ENCODE measurements around the gene ADARB1. TPM values are rescaled to one million over a fixed set of nuclear protein-coding genes. Genes with fewer than 3 reads are reported as not detected.

The ADARB1 gene
- total and polyA plus RNA-seq, 9 of the 15 experiments (the other 6 are each of a cell fraction or from before 2014, with no cell fraction given): 6.7 to 16.0 (median 8.3) TPM

DNA sequence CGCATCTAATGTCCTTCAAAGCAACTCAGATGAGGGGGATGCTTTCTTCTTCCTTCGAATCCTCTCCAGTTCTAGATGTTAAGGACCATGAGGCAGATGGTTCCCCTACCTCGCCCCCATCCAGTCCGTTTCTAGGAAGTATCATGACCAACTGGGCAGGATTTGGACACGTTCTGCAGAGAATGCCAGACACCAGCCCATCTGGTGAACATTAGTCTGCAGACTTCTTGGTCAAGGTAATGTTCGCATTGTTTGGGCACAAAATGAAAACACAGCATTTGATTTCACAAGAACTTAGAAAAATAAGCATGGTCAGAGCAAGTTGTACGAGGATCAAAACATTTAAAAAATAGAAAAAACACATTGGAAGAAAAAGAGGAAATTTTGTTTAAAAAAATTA is 25.4 kb upstream of the ADARB1 start:
- no peak overlapping the region for H3K4me2 ChIP-seq (ENCODE audit: insufficient read depth, low read length)
- 4% methylated on average over 7 of the region's 7 CpGs for WGBS (ENCODE audit: insufficient coverage, low coverage, missing lambda C conversion rate)
- H3K79me2 ChIP-seq (ENCODE audit: control insufficient read depth, insufficient read depth, low read length): no peaks in the 10 kb centered on the region
- no peak overlapping the region for H3K9ac ChIP-seq (ENCODE audit: insufficient read depth in 1 of 2, low read depth in 2 of 2, low read length in 2 of 2)
- 0 out of 2 replicates have a peak, but pooled peaks cover under 1% of the 10 kb centered on the region for H4K20me1 ChIP-seq (replicated peaks; ENCODE audit: control insufficient read depth, insufficient read depth, low read length)
- peaks cover 42 to 61% of the 10 kb centered on the region in 2 experiments for H3K27me3 ChIP-seq (ENCODE audit: control insufficient read depth in 2 of 2, insufficient read depth in 2 of 2, low read length in 2 of 2)
- H3K36me3 ChIP-seq (ENCODE audit: control insufficient read depth, insufficient read depth, low read length): no peaks in the 10 kb centered on the region
- in situ Hi-C loops (cut with MboI): no loop called here
- intact Hi-C loops (cut with micrococcal nuclease): no loop called here
- DNase-seq (ENCODE audit: extremely low read depth in 1 of 4, low spot score in 3 of 4) (no peak), ATAC-seq (no peak), FAIRE-seq (no peak)
- peaks cover 0 to 6% of the 10 kb centered on the region in 2 experiments; a peak in 1 of 5 replicates for H3K4me1 ChIP-seq (replicated peaks in 1 of 2; ENCODE audit: control insufficient read depth in 2 of 2, insufficient read depth in 2 of 2, low read length in 2 of 2)
- no peak overlapping the region for H3K27ac ChIP-seq (ENCODE audit: extremely low read depth, low read depth, low read length)
- H3K4me3 ChIP-seq: no peak overlapping the region
- ChIA-PET POLR2A (interaction anchor here (0.7 kb wide), 1 partner anchor 23 kb away, joined by 3 read pairs; no protein-coding TSS in a partner anchor), CTCF (ENCODE audit: low intra/inter-chr PET ratio) (no interaction called here)
- H3K9me3 ChIP-seq (replicated peaks; ENCODE audit: control insufficient read depth, insufficient read depth, low read depth, low read length): peaks cover 7% of the 10 kb centered on the region
- BruUV-seq (replicated peaks): no TSS peak
- H3K9me1 ChIP-seq (ENCODE audit: control insufficient read depth, insufficient read depth, low read length): no peaks in the 10 kb centered on the region
- H2AFZ ChIP-seq (ENCODE audit: low read depth, low read length): no peak overlapping the region
- TF ChIP-seq ZNF707 (CRISPR knock-in tag; conservative IDR thresholded peaks at IDR 0.05) (no peak), ESRRA (IDR thresholded peaks at IDR 0.05; ENCODE audit: borderline replicate concordance, low read depth) (no peak), NFATC3 (IDR thresholded peaks at IDR 0.05) (no peak), ZFX (CRISPR knock-in tag; IDR thresholded peaks at IDR 0.05) (no peak), CBFA2T3 (IDR thresholded peaks at IDR 0.05) (no peak), ZNF197 (CRISPR knock-in tag; IDR thresholded peaks at IDR 0.05; ENCODE audit: low read depth) (no peak), SOX6 (IDR thresholded peaks at IDR 0.05) (no peak), FOS (IDR thresholded peaks at IDR 0.05; ENCODE audit: extremely low read depth, insufficient read length) (no peak), ETS2 (tag; IDR thresholded peaks at IDR 0.05; ENCODE audit: borderline replicate concordance, poor library complexity, severe bottlenecking) (no peak), PRPF4 (IDR thresholded peaks at IDR 0.05; ENCODE audit: insufficient read depth, low read depth, low read length, poor library complexity, severe bottlenecking) (no peak), ILF3 (IDR thresholded peaks at IDR 0.05; ENCODE audit: borderline replicate concordance) (no peak), NFE2L1 (tag; IDR thresholded peaks at IDR 0.05; ENCODE audit: borderline replicate concordance, low read depth) (no peak)
- TF ChIP-seq, protein P1, sequence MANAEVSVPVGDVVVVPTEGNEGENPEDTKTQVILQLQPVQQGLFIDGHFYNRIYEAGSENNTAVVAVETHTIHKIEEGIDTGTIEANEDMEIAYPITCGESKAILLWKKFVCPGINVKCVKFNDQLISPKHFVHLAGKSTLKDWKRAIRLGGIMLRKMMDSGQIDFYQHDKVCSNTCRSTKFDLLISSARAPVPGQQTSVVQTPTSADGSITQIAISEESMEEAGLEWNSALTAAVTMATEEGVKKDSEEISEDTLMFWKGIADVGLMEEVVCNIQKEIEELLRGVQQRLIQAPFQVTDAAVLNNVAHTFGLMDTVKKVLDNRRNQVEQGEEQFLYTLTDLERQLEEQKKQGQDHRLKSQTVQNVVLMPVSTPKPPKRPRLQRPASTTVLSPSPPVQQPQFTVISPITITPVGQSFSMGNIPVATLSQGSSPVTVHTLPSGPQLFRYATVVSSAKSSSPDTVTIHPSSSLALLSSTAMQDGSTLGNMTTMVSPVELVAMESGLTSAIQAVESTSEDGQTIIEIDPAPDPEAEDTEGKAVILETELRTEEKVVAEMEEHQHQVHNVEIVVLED (CRISPR knock-in tag; IDR thresholded peaks at IDR 0.05): no peak
- TF ChIP-seq, protein P2, sequence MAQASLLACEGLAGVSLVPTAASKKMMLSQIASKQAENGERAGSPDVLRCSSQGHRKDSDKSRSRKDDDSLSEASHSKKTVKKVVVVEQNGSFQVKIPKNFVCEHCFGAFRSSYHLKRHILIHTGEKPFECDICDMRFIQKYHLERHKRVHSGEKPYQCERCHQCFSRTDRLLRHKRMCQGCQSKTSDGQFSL (CRISPR knock-in tag; IDR thresholded peaks at IDR 0.05): no peak
- TF ChIP-seq, protein P2 (tag; IDR thresholded peaks at IDR 0.05): no peak
- TF ChIP-seq, protein P3, sequence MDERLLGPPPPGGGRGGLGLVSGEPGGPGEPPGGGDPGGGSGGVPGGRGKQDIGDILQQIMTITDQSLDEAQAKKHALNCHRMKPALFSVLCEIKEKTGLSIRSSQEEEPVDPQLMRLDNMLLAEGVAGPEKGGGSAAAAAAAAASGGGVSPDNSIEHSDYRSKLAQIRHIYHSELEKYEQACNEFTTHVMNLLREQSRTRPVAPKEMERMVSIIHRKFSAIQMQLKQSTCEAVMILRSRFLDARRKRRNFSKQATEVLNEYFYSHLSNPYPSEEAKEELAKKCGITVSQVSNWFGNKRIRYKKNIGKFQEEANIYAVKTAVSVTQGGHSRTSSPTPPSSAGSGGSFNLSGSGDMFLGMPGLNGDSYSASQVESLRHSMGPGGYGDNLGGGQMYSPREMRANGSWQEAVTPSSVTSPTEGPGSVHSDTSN (CRISPR knock-in tag; IDR thresholded peaks at IDR 0.05; ENCODE audit: low read depth): no peak
- TF ChIP-seq, protein P3 (tag; conservative IDR thresholded peaks at IDR 0.05; ENCODE audit: low read depth): no peak

Measured in K562 (cell line).